Activated CD8-positive, alpha-beta memory T cell treated with anti-CD3 and anti-CD28 coated beads for 4 hours (primary cell): ENCODE measurements around the gene CEP43.

Source experiments
- DNase-seq, 2 donors: peaks; one replicate each; pipeline ENCODE4 v3.0.0-alpha.2; 2020; ENCODE audit warnings: low read depth in 2 of 2

The CEP43 gene

GRCh38 chr6:166999145-166999883 is at the start of gene CEP43:
TSS of gene CEP43 (plus strand) at chr6:166999397. CDS start at chr6:166999413, 16 bp downstream.
- DNase-seq, result peak; percentile 78 to 85

- DNase-seq, result no peak
Measured at GRCh38 chr6:166949528-166950442, 49.4 kb upstream of the CEP43 start.

- no peak for DNase-seq
Measured at GRCh38 chr6:166950443-166950821, 48.8 kb upstream of the CEP43 start.

- DNase-seq, result peak; percentile 24 to 60
Measured at GRCh38 chr6:166950892-166951669, 48.1 kb upstream of the CEP43 start.

- DNase-seq, result no peak
Measured at GRCh38 chr6:166951670-166952060, 47.5 kb upstream of the CEP43 start.

GRCh38 chr6:166952121-166952520 is 47.1 kb upstream of the CEP43 start:
- DNase-seq, result no peak

GRCh38 chr6:166952567-166953486 is 46.4 kb upstream of the CEP43 start:
- no peak for DNase-seq

GRCh38 chr6:166954118-166954713 is 45.0 kb upstream of the CEP43 start:
- DNase-seq, result no peak

- no peak for DNase-seq
Measured at GRCh38 chr6:166955121-166955864, 43.9 kb upstream of the CEP43 start.

GRCh38 chr6:166955865-166956443 is 43.2 kb upstream of the CEP43 start:
- no peak for DNase-seq

- peak; percentile 95 to 98 for DNase-seq
Measured at GRCh38 chr6:166956444-166957086, 42.6 kb upstream of the CEP43 start, which contains the start of gene RNASET2. TSS of gene RNASET2 (minus strand) at chr6:166956550. CDS start at chr6:166956182, 368 bp downstream.

- no peak for DNase-seq
Measured at GRCh38 chr6:166957087-166957804, 42.0 kb upstream of the CEP43 start.

- DNase-seq, result no peak
Measured at GRCh38 chr6:166957805-166958076, 41.5 kb upstream of the CEP43 start.

- peak in 1 of 2 donors; percentile 16 for DNase-seq
Measured at GRCh38 chr6:166958926-166959861, 40.0 kb upstream of the CEP43 start.

GRCh38 chr6:166959911-166960608 is 39.1 kb upstream of the CEP43 start:
- no peak for DNase-seq

- DNase-seq, result no peak
Measured at GRCh38 chr6:166960609-166960978, 38.6 kb upstream of the CEP43 start.

GRCh38 chr6:166966268-166966667 is 32.9 kb upstream of the CEP43 start:
- DNase-seq, result no peak
